HG03175 (cell line): ENCODE measurements around the gene YWHAB.
"Not testable (repeated sequence)": the region's sequence is repeated elsewhere in the genome, so short reads cannot be mapped to it uniquely, and the experiment has no call there.

ENCODE experiments used
- ATAC-seq: cut with Tn5 transposase; IDR thresholded peaks from one replicate; pipeline ENCODE4 v1.9.1; 2021; ENCODE audit warnings: mild to moderate bottlenecking, moderate library complexity; ENCODE audit not compliant: unreplicated experiment

Gene YWHAB

GRCh38 chr20:44885392-44886265 is at the start of gene YWHAB:
YWHAB (plus strand) TSS chr20:44885705; CDS start chr20:44901534, 15,829 bp downstream.
- ATAC-seq, result peak; percentile 92

- no peak for ATAC-seq
Observed at GRCh38 chr20:44836601-44837120, 48.8 kb upstream of the YWHAB start.

DNA sequence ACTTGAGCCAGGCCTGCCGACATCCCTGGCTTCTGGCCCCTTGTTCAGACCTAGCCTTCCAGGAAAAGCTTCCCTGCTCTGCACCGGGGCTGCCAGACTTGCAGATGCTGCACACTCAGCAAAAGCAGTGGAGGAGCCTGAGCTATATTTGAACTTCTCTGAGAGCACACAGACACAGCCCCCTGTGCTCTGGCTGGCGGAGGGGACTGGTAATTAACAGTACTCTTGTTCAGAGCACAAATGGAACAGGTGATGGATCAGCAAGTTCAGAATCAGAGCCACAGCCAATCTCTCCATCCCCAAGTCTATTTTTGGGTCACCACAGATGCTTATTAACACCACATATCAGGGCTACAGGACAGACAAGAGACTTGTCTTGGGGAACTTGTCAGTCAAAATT is 47.6 kb upstream of the YWHAB start:
- no peak for ATAC-seq

DNA sequence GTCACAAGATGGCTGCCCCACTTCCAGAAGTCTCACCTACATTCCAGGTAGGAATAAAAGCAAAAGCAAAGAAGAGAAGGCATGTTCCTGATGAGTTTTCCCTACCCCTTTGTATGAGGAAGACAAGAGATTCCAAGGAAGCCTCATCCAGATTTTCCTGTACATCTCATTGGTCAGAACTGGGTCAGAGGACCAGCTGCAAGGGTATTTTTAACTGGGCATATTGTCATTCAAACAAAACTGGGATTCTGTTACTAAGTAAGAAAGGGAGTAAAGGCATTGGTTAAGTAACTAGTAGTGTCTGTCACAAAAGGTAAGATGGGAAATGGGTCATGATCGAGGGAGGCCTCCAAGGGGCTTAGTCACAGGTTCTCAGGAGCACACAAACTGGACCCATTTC is 47.0 kb upstream of the YWHAB start:
- no peak for ATAC-seq

- no peak for ATAC-seq
Observed at GRCh38 chr20:44839481-44839880, 46.0 kb upstream of the YWHAB start.

DNA sequence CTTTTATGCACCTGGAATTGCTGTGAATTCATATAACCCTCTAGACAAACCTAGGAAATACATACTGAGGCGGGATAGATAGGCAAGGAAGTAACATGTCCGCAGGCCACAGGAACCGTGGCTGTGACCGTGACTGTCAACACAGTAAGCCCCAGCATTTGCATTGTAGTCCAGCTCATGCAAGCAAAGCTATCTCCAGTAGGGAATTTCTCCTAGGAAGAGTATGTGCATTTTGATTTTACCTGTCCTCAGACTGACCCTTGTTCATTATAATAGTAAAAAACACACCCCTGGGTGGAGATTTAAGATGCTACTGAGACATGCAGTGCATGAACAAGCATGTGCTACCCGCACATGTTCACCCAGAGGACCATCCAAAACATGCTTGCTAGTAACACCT is 44.7 kb upstream of the YWHAB start:
- no peak for ATAC-seq

DNA sequence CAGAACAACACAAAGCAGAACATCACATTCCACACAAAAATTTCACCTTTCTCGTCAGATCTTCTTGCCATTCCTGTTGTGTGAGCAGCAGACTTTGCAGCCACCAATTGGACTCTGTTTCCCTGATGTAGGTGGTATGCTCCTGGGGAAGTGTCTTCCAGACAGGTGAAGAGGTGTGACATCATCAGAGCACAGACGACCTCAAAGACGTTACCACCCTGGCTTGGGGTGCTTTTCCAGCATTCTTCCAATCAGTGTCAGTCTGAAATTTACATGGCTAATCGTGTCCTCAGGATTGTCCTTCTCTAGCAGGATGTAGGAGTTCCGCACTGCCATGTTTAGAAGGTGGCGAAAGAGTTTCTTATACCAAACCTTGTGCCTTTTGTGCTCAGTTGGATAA is 43.5 kb upstream of the YWHAB start:
- ATAC-seq, result no peak

DNA sequence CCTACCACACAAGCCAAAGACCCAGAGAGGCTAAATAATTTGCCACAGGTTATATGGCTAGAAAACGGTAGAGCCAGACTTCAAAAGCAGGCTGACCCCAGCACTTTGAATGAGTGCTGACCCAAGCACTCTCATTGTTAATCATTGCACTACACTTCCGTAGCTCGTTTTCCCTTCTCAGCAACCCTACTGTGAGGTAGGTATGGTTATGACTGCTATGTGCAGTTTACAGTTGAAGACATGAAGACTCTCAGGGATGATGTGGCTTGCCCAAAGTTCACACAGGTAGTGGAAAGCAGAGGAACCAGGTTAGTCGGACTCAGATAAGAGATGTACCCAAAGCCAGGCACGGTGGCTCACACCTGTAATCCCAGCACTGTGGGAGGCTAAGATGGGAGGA is 41.6 kb upstream of the YWHAB start:
- ATAC-seq, result no peak

- no peak for ATAC-seq
Observed at GRCh38 chr20:44848254-44849015, 37.1 kb upstream of the YWHAB start.

- no peak for ATAC-seq
Observed at GRCh38 chr20:44849703-44850102, 35.8 kb upstream of the YWHAB start.

- no peak for ATAC-seq
Observed at GRCh38 chr20:44850272-44850671, 35.2 kb upstream of the YWHAB start.

GRCh38 chr20:44850837-44851236 is 34.7 kb upstream of the YWHAB start:
- no peak for ATAC-seq

DNA sequence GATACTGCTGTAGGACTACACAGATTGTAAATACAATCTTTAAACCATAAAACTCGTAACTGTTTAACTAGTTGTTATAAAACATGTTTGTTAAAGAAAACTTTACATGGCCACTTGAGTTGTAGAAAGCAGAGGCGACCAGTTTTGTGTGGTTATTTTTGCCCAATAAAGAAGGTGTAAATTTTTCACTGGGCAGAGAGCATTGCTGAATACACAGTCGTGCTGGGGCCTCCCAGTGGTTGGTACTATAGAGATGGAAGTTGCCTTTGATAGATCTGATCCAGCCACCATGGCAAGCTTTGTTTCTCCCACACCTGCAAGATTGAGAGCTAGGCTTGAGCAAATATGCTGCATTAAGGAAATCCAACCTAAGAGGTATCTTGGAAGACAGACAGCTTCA is 34.0 kb upstream of the YWHAB start:
- no peak for ATAC-seq

DNA sequence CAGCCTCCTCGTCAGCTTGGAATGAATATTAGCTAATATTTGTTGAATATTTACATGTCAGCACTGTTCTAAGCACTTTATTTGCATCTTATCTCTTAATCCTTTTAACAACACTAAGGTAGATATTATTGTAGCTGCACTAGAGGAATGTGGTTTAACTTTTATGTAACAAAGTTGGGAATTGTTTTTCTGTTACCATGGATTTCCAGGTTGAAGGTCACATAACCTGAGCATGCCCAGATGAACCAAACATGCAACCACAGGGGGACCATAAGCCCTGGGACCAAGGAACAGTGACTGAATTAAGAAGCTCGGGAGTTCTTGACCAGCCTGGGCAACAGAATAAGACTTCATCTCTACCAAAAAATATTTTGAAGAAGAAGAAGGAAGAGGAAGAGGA is 29.1 kb upstream of the YWHAB start:
- ATAC-seq, result no peak

GRCh38 chr20:44856856-44857448 is 28.6 kb upstream of the YWHAB start:
- ATAC-seq, result no peak

DNA sequence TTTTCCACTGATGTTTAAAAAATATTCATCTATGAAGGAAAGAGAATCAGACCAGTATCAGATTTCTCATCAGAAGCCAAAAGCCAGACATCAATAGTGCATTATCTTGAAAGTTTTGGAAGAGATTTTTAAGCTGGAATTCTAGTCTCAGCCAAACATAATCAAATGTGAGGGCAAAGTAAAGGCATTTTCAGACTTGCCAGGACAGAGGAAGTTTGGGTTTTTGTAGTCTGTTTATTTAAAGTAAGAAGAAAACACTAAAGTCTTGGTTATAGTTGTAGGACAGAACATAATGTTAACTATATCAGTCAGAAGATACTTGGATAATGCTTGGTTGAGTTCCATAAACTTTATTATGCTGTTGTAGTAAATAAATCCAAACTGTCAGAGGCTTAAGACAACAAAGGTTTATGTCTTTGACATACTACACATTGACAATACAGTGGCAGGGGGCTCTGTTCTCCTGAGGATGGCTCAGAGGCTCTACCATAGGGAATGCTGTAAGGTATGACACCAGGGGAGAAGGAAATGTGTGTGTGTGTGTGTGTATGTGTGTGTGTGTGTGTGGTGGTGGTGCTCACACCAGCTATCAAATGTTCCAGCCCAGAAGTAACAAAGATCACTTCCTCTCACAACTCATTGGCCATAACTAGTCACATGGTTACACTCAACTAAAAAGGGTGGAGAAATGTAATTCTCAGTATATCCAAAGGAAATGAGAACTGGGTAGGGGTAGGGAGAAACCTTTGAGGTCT is 26.7 kb upstream of the YWHAB start:
- ATAC-seq, result no peak

DNA sequence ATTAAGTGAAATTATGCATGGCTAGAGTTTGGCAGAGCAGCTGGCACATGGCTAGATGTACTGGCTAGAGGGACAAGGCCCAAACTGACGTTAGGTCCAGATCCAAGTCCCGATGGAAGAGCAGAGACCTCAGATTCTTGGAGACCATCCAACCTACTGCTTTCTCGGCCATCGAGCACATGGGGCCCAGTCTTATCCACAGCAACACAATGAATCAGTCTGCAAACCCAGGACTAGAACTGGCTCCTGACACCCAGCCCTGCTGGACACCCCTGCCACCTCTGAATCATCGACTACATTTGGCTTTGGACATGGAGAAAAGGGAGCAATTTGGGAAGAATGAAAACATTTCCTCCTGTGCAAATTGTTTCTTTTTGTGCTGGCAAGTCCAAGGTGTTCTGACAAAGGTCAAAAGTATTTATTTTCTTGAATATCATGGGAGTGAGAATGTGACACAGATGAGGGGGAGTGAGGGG is 23.9 kb upstream of the YWHAB start:
- ATAC-seq, result no peak

- ATAC-seq, result no peak
Observed at GRCh38 chr20:44862286-44862685, 23.2 kb upstream of the YWHAB start.

DNA sequence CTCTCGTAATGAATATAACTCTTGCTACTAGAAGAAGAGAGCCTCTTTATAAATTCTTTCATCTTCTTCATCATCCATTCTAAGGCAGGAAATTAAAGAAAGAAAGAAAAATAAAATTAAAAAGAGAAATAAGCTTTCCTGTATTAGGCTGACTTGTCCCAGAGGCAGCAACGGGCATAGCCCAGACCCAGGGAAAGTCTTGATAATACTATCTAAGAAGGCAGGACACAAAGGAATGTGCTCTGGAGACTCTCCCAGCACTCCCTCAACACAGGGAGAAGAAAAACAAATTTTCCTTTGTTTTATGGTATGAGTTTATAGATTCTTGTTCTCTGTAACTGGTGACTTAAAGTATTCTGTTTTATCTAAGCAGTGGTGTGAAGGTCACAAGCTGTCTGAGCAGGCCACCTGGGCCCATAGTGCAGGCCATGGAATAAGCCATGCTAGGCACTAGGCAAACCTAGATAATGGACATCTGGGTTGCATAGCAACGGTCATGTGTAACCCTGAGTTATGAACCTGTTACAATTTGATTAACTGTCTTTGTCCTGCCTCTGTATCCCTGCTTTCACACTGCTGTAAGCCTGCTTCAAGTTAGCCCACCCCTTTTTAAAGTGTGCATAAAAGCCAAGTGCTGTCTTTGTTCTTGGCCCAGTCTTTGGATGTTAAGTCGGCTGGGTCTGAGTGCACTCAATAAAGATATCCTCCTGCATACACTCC is 22.0 kb upstream of the YWHAB start:
- not testable (repeated sequence) for ATAC-seq

DNA sequence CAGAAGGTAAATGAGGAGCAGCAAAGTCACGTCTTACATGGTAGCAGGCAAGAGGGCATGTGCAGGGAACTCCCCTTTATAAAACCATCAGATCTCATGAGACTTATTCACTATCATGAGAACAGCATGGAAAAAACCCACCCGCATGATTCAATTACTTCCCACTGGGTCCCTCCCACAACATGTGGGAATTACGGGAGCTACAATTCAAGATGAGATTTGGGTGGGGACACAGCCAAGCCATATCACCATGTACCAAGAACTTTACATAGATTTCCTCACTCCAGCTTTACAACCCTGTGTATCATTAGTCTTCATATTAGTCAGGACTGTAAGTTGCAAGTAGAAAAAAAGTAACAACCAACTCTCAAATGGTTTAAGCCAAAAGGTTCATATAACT is 21.0 kb upstream of the YWHAB start:
- not testable (repeated sequence) for ATAC-seq
